ENCODE results near the gene DNAJC12. TPM values are rescaled to one million over a fixed set of nuclear protein-coding genes. Genes with fewer than 3 reads are reported as not detected.

DNAJC12 gene
- total and polyA plus RNA-seq, 2 donors (not counting 1 experiment from before 2014, with no cell fraction given) = 0.19 TPM; not detected in 1

GRCh38 chr10:67784474-67784873, 53.5 kb downstream of the DNAJC12 start:
- Histone ChIP-seq H3K9ac (ENCODE audit: low read length) (peak overlapping the region; percentile 55), H3K4me1 (ENCODE audit: control insufficient read depth in 2 of 2, insufficient read depth in 2 of 2, low read length in 2 of 2) (peaks cover 34 to 49% of the 10 kb centered on the region in 2 donors), H3K4me3 (ENCODE audit: control extremely low read depth in 1 of 5, extremely low read depth in 1 of 5, insufficient read depth in 1 of 5, low read depth in 2 of 5, low read length in 4 of 5) (peak overlapping the region in 1 of 5 experiments; percentile 65), H2AFZ (ENCODE audit: insufficient read depth, low read depth, low read length, poor library complexity, severe bottlenecking) (peak overlapping the region; percentile 89), H3K9me3 (ENCODE audit: control extremely low read depth in 1 of 3, control insufficient read depth in 2 of 3, insufficient read depth in 1 of 3, low read length in 2 of 3) (no peaks in the 10 kb centered on the region), H3K27me3 (replicated peaks in 1 of 4; ENCODE audit: control extremely low read depth in 1 of 4, control insufficient read depth in 3 of 4, insufficient read depth in 4 of 4, low read length in 3 of 4) (peaks cover 0 to 3% (median 0%) of the 10 kb centered on the region in 4 experiments), H4K20me1 (ENCODE audit: control insufficient read depth, insufficient read depth, low read length, poor library complexity, severe bottlenecking) (no peaks in the 10 kb centered on the region), H3K79me2 (ENCODE audit: control insufficient read depth, insufficient read depth, low read length) (no peaks in the 10 kb centered on the region), H3K4me2 (replicated peaks; ENCODE audit: low read depth, low read length, poor library complexity, severe bottlenecking) (peak overlapping the region; percentile 69), H3K27ac (ENCODE audit: low read length in 2 of 2) (peak overlapping the region; percentile 62 to 81), H3K36me3 (replicated peaks in 1 of 2; ENCODE audit: control extremely low read depth in 1 of 2, control insufficient read depth in 1 of 2, extremely low read depth in 1 of 2, insufficient read depth in 2 of 2, low read length in 1 of 2) (no peaks in the 10 kb centered on the region)
- DNase-seq (no peak), ATAC-seq (ENCODE audit: low read depth) (no peak)
- CTCF ChIA-PET = interaction anchor here (0.9 to 14.2 kb wide), 6 partner anchors 24 to 517 kb away, joined by 4 to 512 read pairs (median 8); partner anchors contain the start of gene CTNNA3
- Mint-ChIP-seq H3K9me3 (ENCODE audit: insufficient read depth) (no peaks in the 10 kb centered on the region), H3K4me1 (peaks cover 41% of the 10 kb centered on the region), H3K27ac (peak overlapping the region; percentile 92), H3K27me3 (peaks cover 3% of the 10 kb centered on the region), H3K4me3 (peak overlapping the region; percentile 74)
- POLR2A ChIA-PET = no interaction called here
- TF ChIP-seq, protein P1, sequence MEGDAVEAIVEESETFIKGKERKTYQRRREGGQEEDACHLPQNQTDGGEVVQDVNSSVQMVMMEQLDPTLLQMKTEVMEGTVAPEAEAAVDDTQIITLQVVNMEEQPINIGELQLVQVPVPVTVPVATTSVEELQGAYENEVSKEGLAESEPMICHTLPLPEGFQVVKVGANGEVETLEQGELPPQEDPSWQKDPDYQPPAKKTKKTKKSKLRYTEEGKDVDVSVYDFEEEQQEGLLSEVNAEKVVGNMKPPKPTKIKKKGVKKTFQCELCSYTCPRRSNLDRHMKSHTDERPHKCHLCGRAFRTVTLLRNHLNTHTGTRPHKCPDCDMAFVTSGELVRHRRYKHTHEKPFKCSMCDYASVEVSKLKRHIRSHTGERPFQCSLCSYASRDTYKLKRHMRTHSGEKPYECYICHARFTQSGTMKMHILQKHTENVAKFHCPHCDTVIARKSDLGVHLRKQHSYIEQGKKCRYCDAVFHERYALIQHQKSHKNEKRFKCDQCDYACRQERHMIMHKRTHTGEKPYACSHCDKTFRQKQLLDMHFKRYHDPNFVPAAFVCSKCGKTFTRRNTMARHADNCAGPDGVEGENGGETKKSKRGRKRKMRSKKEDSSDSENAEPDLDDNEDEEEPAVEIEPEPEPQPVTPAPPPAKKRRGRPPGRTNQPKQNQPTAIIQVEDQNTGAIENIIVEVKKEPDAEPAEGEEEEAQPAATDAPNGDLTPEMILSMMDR (IDR thresholded peaks at IDR 0.05) = no peak
- TF ChIP-seq EZH2 (IDR thresholded peaks at IDR 0.05; ENCODE audit: borderline replicate concordance, insufficient read depth, low read depth, low read length, poor library complexity, severe bottlenecking) = no peak
- intact Hi-C loops (cut with micrococcal nuclease) = loop anchor here (5.0 to 10.0 kb wide), 3 partner anchors 63 to 620 kb away; partner anchors contain the start of gene RUFY2
- WGBS (ENCODE audit: insufficient coverage) = 18% methylated on average over 3 of the region's 3 CpGs

GRCh38 chr10:67783606-67784294, 54.2 kb downstream of the DNAJC12 start:
- ChIA-PET POLR2A (no interaction called here), CTCF (interaction anchor here (0.9 to 14.2 kb wide), 7 partner anchors 23 to 518 kb away, joined by 3 to 512 read pairs (median 6); partner anchors contain the start of gene CTNNA3)
- DNase-seq (peak; percentile 58), ATAC-seq (ENCODE audit: low read depth) (peak; percentile 60)
- Histone ChIP-seq H2AFZ (ENCODE audit: insufficient read depth, low read depth, low read length, poor library complexity, severe bottlenecking) (peak overlapping the region; percentile 89), H3K9me3 (ENCODE audit: control extremely low read depth in 1 of 3, control insufficient read depth in 2 of 3, insufficient read depth in 1 of 3, low read length in 2 of 3) (no peaks in the 10 kb centered on the region), H3K9ac (ENCODE audit: low read length) (peak overlapping the region; percentile 55), H3K27ac (ENCODE audit: low read length in 2 of 2) (peak overlapping the region; percentile 62 to 81), H4K20me1 (ENCODE audit: control insufficient read depth, insufficient read depth, low read length, poor library complexity, severe bottlenecking) (no peaks in the 10 kb centered on the region), H3K4me2 (replicated peaks; ENCODE audit: low read depth, low read length, poor library complexity, severe bottlenecking) (peak overlapping the region; percentile 69), H3K27me3 (replicated peaks in 1 of 4; ENCODE audit: control extremely low read depth in 1 of 4, control insufficient read depth in 3 of 4, insufficient read depth in 4 of 4, low read length in 3 of 4) (peaks cover 0 to under 1% (median 0%) of the 10 kb centered on the region in 4 experiments), H3K36me3 (replicated peaks in 1 of 2; ENCODE audit: control extremely low read depth in 1 of 2, control insufficient read depth in 1 of 2, extremely low read depth in 1 of 2, insufficient read depth in 2 of 2, low read length in 1 of 2) (no peaks in the 10 kb centered on the region), H3K4me3 (ENCODE audit: control extremely low read depth in 1 of 5, extremely low read depth in 1 of 5, insufficient read depth in 1 of 5, low read depth in 2 of 5, low read length in 4 of 5) (peak overlapping the region in 3 of 5 experiments; percentile 18 to 65 (median 37)), H3K4me1 (ENCODE audit: control insufficient read depth in 2 of 2, insufficient read depth in 2 of 2, low read length in 2 of 2) (peaks cover 34 to 49% of the 10 kb centered on the region in 2 donors), H3K79me2 (ENCODE audit: control insufficient read depth, insufficient read depth, low read length) (no peaks in the 10 kb centered on the region)
- no peaks in the 10 kb centered on the region for H3K9me3 Mint-ChIP-seq (ENCODE audit: insufficient read depth)
- peaks cover 3% of the 10 kb centered on the region for H3K27me3 Mint-ChIP-seq
- H3K27ac Mint-ChIP-seq = peak overlapping the region; percentile 92
- no CpG with 5 or more reads among the region's 5 CpGs for WGBS (ENCODE audit: insufficient coverage)
- peak overlapping the region; percentile 74 for H3K4me3 Mint-ChIP-seq
- TF ChIP-seq, protein P1 (IDR thresholded peaks at IDR 0.05) = no peak
- no peak for TF ChIP-seq EZH2 (IDR thresholded peaks at IDR 0.05; ENCODE audit: borderline replicate concordance, insufficient read depth, low read depth, low read length, poor library complexity, severe bottlenecking)
- H3K4me1 Mint-ChIP-seq = peaks cover 41% of the 10 kb centered on the region
- intact Hi-C loops (cut with micrococcal nuclease) = loop anchor here (5.0 to 10.0 kb wide), 3 partner anchors 64 to 621 kb away; partner anchors contain the start of gene RUFY2
